DND-41 (cell line): ENCODE results near the gene LYRM2.

Source experiments
- ATAC-seq: fragments of 200-7000 bp; cut with Tn5 transposase; 3 replicates; pipeline ENCODE4 v1.9.1; 2021; ENCODE audit warnings: low read depth; ENCODE audit not compliant: insufficient read depth
- DNase-seq: peaks from one replicate; pipeline ENCODE4 v3.0.0-alpha.2; 2020
- H2AFZ ChIP-seq: 2 replicates; pipeline ENCODE4 v1.6.0; 2012; ENCODE audit warnings: low read depth, low read length
- H3K27ac ChIP-seq: 2 replicates; pipeline ENCODE4 v1.5.1; 2012; ENCODE audit warnings: low read length, inconsistent platforms
- H3K27me3 ChIP-seq: fragments of 200-600 bp; sonication (generic); 2 replicates; pipeline ENCODE4 v1.6.0; 2012; ENCODE audit warnings: low read length, mild to moderate bottlenecking, inconsistent platforms; ENCODE audit not compliant: insufficient read depth, poor library complexity
- H3K36me3 ChIP-seq: 2 replicates; pipeline ENCODE4 v1.5.1; 2012; ENCODE audit warnings: low read length, inconsistent platforms; ENCODE audit not compliant: insufficient read depth
- H3K4me1 ChIP-seq: 2 replicates; pipeline ENCODE4 v1.5.1; 2012; ENCODE audit warnings: mild to moderate bottlenecking, low read length; ENCODE audit not compliant: insufficient read depth
- H3K4me2 ChIP-seq: 2 replicates; pipeline ENCODE4 v1.6.0; 2012; ENCODE audit warnings: mild to moderate bottlenecking, moderate library complexity, low read length, inconsistent platforms; ENCODE audit not compliant: insufficient read depth
- H3K4me3 ChIP-seq, 2 experiments: fragments of 200-600 bp in 1 of 2; shearing (Covaris generic) in 1 of 2; 2 replicates each; pipeline ENCODE4 v1.5.1; 2012 to 2016; ENCODE audit warnings: inconsistent platforms in 2 of 2, low read length in 2 of 2, mild to moderate bottlenecking in 2 of 2, low read depth in 1 of 2, moderate library complexity in 1 of 2
- H3K79me2 ChIP-seq: 2 replicates; pipeline ENCODE4 v1.6.0; 2012; ENCODE audit warnings: low read length, inconsistent platforms; ENCODE audit not compliant: insufficient read depth
- H3K9ac ChIP-seq: 2 replicates; pipeline ENCODE4 v1.6.0; 2012; ENCODE audit warnings: low read depth, mild to moderate bottlenecking, inconsistent platforms, low read length, moderate library complexity
- H3K9me3 ChIP-seq: 2 replicates; pipeline ENCODE4 v1.5.1; 2012; ENCODE audit warnings: low read length, moderate library complexity, mild to moderate bottlenecking, inconsistent platforms; ENCODE audit not compliant: insufficient read depth, severe bottlenecking
- H4K20me1 ChIP-seq: 2 replicates; pipeline ENCODE4 v1.6.0; 2012; ENCODE audit warnings: low read length; ENCODE audit not compliant: insufficient read depth
- CTCF ChIP-seq: IDR thresholded peaks from 2 replicates; pipeline ENCODE4 v1.5.1; 2012; ENCODE audit warnings: borderline replicate concordance, low read length, moderate library complexity, mild to moderate bottlenecking; ENCODE audit not compliant: poor library complexity, severe bottlenecking; ENCODE audit errors: extremely low read depth
- EZH2 ChIP-seq: IDR thresholded peaks from 3 replicates; pipeline ENCODE4 v1.6.1; 2012; ENCODE audit warnings: borderline replicate concordance, low read depth, mild to moderate bottlenecking, moderate library complexity, low read length, inconsistent platforms; ENCODE audit not compliant: severe bottlenecking

LYRM2 gene

DNA sequence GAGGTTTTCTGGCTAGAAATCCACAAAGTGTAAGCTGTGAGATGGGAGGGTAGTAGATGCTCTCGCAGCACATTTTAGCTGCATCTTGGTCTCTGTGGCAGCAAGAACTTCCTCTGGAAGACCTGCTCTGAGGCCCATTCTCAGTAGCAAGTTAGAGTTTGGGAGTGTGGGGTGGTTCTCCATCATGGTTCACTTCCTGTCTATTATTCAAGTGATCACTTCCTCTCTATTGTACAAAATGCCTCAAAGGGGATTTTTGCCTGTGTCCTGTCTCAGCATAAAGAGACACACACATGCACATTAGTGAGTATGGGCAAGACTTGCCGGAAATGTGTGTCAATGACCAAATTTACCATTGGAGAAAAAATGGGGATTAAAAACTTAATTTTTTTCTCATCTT is 42.5 kb downstream of the LYRM2 start:
- Histone ChIP-seq H3K4me2 (no peak overlapping the region), H3K36me3 (no peaks in the 10 kb centered on the region), H3K4me1 (peaks cover 5% of the 10 kb centered on the region; the same call in 1 of the 2 replicates), H3K79me2 (no peaks in the 10 kb centered on the region), H3K9ac (no peak overlapping the region), H4K20me1 (no peaks in the 10 kb centered on the region), H2AFZ (peak overlapping the region; percentile 40; the same call in 1 of the 2 replicates), H3K4me3 (no peak overlapping the region), H3K27me3 (no peaks in the 10 kb centered on the region), H3K27ac (no peak overlapping the region), H3K9me3 (no peaks in the 10 kb centered on the region)
- no peak for DNase-seq
- TF ChIP-seq EZH2 = no peak
- TF ChIP-seq CTCF = no peak
- peak; percentile 69 for ATAC-seq

- H4K20me1 ChIP-seq = no peaks in the 10 kb centered on the region
- H2AFZ ChIP-seq = no peak overlapping the region
- TF ChIP-seq EZH2 (no peak), CTCF (no peak)
- DNase-seq (no peak), ATAC-seq (no peak)
- H3K9me3 ChIP-seq = no peaks in the 10 kb centered on the region
- H3K4me3 ChIP-seq = no peak overlapping the region
- no peak overlapping the region for H3K9ac ChIP-seq
- no peaks in the 10 kb centered on the region for H3K27me3 ChIP-seq
- peaks cover 5% of the 10 kb centered on the region; the same call in 1 of the 2 replicates for H3K4me1 ChIP-seq
- no peaks in the 10 kb centered on the region for H3K79me2 ChIP-seq
- no peaks in the 10 kb centered on the region for H3K36me3 ChIP-seq
- no peak overlapping the region for H3K4me2 ChIP-seq
- H3K27ac ChIP-seq = no peak overlapping the region
Measured at GRCh38 chr6:89591745-89592144, 46.8 kb downstream of the LYRM2 start.

GRCh38 chr6:89590133-89590532 is 48.4 kb downstream of the LYRM2 start:
- no peaks in the 10 kb centered on the region for H3K27me3 ChIP-seq
- H3K4me2 ChIP-seq = no peak overlapping the region
- no peak overlapping the region for H3K4me3 ChIP-seq
- H3K9me3 ChIP-seq = no peaks in the 10 kb centered on the region
- H4K20me1 ChIP-seq = no peaks in the 10 kb centered on the region
- no peaks in the 10 kb centered on the region for H3K79me2 ChIP-seq
- TF ChIP-seq CTCF (no peak), EZH2 (no peak)
- no peaks in the 10 kb centered on the region for H3K36me3 ChIP-seq
- no peak overlapping the region for H3K27ac ChIP-seq
- no peak overlapping the region for H2AFZ ChIP-seq
- ATAC-seq (no peak), DNase-seq (no peak)
- H3K9ac ChIP-seq = no peak overlapping the region
- H3K4me1 ChIP-seq = no peaks in the 10 kb centered on the region
